GM19395 (cell line): ENCODE results near the gene FBXL12.
"Not testable (repeated sequence)": the region's sequence is repeated elsewhere in the genome, so short reads cannot be mapped to it uniquely, and the experiment has no call there.

Experiments
- ATAC-seq: cut with Tn5 transposase; IDR thresholded peaks from one replicate; pipeline ENCODE4 v1.9.1; 2021; ENCODE audit warnings: mild to moderate bottlenecking, moderate library complexity; ENCODE audit not compliant: unreplicated experiment

Gene FBXL12

DNA sequence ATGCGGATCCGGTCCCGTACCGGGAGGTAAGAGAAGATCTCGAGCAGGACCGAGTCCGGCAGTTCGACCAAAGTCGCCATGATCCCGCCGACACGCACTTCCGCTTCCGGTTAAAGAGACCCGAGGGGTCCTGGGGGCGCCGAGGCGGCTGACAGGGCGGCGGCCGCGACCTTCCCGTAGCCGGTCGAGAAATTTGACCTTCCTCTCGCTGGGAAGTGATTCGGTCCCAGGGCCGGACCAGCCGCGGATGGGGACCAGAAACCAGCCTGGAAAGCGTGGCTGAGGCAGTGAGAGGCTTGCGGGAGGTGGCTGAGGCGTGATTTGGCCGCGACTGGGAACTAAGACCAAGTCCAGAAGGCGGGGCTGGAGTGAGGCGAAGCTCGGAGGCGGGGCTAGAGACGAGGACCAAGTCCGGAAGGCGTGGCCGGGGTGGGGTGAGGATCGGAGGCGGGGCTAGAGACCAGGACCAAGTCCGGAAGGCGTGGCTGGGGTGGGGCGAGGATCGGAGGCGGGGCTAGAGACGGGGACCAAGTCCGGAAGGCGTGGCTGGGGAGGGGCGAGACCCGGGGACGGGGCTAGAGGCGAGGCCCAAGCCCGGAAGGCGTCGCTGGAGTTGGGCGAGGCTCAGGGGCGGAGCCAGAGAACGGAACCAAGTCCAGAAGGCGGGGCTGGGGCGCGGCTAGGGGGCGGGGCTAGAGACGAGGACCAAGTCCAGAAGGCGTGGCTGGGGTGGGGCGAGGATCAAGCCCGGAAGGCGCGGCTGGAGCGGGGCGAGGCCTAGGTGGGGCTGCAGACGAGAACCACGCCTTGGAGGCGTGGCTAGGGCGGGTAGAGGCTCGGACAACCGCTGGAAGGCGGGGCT lies at the start of gene FBXL12:
Gene FBXL12 (minus strand): TSS at position 346 of the 862 bp plus-strand sequence. CDS start 266 bp downstream, at position 80.
- ATAC-seq = peak; percentile 78

DNA sequence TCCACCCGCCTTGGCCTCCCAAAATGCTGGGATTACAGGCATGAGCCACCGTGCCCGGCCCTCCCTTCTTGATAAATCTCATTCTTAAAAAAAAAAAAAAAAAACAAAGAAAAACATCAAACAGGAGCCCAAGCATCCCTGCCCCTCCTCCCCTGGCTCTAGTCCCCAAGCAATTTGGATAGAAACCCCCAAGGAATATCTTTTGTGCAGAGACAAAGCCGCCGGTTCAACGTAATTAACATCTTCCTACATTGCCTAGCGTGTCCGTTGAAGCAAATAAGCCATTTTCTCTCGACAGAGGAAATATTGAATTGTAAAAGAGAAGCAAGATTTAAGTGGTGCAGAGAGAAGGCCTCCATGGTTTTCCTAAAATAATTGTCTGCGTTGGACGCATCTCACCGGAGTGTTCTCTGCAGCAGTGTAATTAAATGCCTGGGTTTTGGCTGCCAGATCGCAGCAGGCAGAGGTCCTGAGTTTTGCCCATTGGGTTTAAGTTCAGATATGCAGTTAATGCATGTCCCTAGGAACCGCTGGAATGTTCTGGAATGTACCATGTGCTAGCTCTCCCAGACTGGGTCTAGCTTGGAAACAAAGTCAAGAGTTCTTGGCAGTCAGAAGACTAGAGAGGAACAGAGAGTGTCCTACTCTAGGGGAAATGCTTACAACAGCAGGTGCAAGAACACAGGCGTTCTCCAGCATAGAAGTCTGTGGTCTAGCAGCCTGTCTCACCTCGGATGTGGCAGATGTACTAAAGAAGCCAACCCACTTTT lies 47.0 kb upstream of the FBXL12 start:
- no peak for ATAC-seq

GRCh38 chr19:9863759-9864158 lies 44.9 kb upstream of the FBXL12 start:
- no peak for ATAC-seq

DNA sequence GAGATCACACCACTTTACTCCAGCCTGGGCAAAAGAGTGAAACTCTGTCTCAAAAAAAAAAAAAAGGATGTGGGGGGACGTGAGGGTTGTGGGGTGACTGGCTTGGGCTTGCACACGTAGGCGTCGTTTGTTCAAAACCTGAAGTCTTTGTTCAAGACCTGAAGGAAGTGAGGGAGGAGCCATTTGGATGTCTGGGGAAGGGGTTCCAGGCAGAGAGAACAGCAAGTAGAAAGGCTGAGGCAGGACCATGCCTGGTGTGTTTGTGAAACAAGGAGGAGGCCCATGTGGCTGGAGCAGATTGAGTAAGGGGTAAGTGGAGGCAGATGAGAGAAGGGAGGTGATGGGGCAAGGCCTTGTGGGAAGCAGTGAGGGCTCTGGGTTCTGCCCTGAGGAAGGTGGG lies 44.1 kb upstream of the FBXL12 start:
- ATAC-seq = no peak

- ATAC-seq = no peak
Observed at GRCh38 chr19:9861503-9861902, 42.6 kb upstream of the FBXL12 start.

- no peak for ATAC-seq
Observed at GRCh38 chr19:9860407-9860806, 41.5 kb upstream of the FBXL12 start.

- ATAC-seq = no peak
Observed at GRCh38 chr19:9858766-9859165, 39.9 kb upstream of the FBXL12 start.

GRCh38 chr19:9857920-9858746 lies 39.3 kb upstream of the FBXL12 start:
- ATAC-seq = no peak

DNA sequence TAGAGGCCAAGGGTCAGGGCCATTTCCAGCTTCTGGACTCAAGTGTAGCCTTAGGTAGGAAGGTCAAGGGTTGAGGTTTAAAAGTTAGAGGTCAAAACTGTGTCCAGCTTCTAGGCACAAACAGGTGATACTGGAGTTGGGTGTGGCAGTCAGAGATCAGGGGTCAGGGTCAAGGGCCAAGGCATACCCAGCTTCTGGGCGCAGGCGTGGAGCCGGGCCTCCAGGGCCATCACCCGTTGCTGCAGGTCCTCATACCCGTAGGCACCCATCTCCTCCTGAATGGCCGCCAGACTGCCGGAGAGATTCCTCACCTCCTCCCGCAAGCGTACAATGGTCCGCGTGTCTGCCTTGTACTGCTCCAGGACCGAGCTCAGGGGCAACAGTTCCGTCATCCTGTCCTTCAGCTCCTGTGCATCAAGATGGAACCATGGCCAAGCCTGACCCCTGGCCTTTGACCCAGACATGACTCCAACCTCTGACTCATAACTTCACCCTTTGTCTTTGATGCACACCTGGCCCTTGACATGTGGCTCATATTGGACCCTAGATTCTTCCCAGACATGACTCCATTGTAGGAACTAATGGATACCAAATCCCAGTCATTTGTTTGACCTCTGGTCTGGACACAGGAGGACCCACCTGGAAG lies 38.3 kb upstream of the FBXL12 start:
- ATAC-seq = no peak

GRCh38 chr19:9856609-9857008 lies 37.7 kb upstream of the FBXL12 start:
- ATAC-seq = no peak

- ATAC-seq = no peak
Observed at GRCh38 chr19:9854282-9854846, 35.5 kb upstream of the FBXL12 start.

- ATAC-seq = no peak
Observed at GRCh38 chr19:9850235-9850959, 31.5 kb upstream of the FBXL12 start.

DNA sequence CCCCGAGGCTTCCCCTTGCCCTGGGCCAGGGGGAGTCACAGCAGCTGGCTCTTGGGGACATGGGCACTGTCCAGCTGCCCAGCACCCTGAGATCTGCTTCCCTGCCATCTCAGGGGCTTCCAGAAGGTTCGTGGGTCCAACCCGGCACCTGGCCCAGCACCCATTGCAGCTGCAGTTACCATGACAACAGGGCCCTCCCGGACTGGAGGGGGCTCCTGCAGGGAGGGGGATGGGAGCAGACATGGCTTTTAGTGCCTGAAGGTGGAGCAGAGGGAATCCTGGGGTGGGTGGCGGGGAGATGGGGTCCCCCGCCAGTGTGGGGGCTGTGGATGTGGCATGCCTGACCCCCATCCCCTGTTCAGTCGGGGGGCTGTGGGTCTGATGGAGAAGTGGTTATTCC lies 30.9 kb upstream of the FBXL12 start:
- no peak for ATAC-seq

GRCh38 chr19:9848762-9849161 lies 29.9 kb upstream of the FBXL12 start:
- ATAC-seq = no peak

DNA sequence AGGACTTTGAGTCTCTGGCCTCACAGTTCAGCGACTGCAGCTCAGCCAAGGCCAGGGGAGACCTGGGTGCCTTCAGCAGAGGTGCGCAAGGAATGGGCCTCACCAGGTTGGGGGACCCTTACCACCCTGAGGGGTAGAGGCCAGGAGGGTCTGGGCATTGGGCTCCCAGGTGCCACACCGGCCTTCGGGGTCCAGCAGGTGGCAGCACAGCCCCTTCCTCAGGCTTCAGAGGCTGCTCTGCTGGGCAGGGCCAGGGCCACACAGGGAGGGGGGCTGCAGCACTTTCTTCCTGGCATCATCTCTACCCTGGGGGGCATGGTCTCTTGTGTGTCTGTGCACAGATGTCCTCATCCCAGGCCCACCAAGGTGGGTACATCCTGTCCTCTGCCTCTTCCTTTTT lies 29.2 kb upstream of the FBXL12 start:
- no peak for ATAC-seq

GRCh38 chr19:9847087-9847671 lies 28.3 kb upstream of the FBXL12 start:
- ATAC-seq = no peak

GRCh38 chr19:9843626-9844273 lies 24.9 kb upstream of the FBXL12 start:
- ATAC-seq = not testable (repeated sequence)

- no peak for ATAC-seq
Observed at GRCh38 chr19:9842834-9843625, 24.2 kb upstream of the FBXL12 start.
